GM12873 (cell line): ENCODE results near the gene ZNF273.

ENCODE experiments used
- CTCF ChIP-seq: IDR thresholded peaks from 2 replicates; pipeline ENCODE4 v1.5.1; 2012; ENCODE audit warnings: low read depth, mild to moderate bottlenecking, moderate library complexity, low read length, control low read depth; ENCODE audit not compliant: insufficient read depth; ENCODE audit errors: missing control alignments

Gene ZNF273

GRCh38 chr7:64883113-64883905 lies 19.8 kb upstream of the ZNF273 start:
- TF ChIP-seq CTCF = no peak

- TF ChIP-seq CTCF = no peak
Measured at GRCh38 chr7:64884085-64884912, 18.8 kb upstream of the ZNF273 start.

GRCh38 chr7:64884913-64885370 lies 18.1 kb upstream of the ZNF273 start:
- TF ChIP-seq CTCF = no peak

DNA sequence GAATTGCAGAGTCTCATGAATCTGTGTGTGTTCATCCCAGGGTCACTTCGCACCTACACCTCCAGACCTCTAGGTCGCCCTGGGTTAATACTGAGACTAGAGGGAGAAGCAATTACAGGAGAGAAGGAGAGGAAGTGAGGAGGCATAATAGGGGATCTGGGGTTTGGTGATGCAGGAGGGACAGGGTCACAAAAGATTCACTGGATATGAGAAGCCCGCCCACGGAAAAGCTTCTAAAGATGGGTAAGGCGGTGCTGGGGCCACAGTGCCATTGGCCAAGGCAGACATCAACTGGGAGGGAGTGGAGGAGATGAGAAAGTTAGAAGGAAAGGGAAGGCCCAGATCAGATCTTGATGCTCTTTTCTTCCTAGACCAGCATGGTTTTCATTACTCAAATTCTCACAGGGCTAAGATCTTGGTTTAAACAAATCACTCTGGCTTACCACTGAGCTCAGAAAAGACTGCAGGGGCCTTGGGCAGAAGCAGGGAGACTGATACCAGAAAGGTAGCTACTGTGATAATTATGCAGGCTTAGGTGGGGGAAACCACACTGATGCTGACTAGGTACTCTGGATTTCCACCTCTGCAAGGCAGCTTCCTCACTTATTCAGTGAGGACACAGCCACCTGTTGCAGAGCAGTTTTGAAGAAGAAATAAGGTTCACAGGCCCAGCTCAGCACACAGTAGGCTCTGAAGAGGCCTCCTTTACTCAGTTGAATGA lies 17.4 kb upstream of the ZNF273 start:
- no peak for TF ChIP-seq CTCF

- TF ChIP-seq CTCF = no peak
Measured at GRCh38 chr7:64886956-64887545, 16.0 kb upstream of the ZNF273 start.

GRCh38 chr7:64887756-64888508 lies 15.1 kb upstream of the ZNF273 start:
- TF ChIP-seq CTCF = peak; percentile 39
